Measurements from ENCODE around the gene CCDC157. TPM values are rescaled to one million over a fixed set of nuclear protein-coding genes. Genes with fewer than 3 reads are reported as not detected.

The CCDC157 gene
- total RNA-seq, 1 donor from 2014 or later: 3.7 TPM

DNA sequence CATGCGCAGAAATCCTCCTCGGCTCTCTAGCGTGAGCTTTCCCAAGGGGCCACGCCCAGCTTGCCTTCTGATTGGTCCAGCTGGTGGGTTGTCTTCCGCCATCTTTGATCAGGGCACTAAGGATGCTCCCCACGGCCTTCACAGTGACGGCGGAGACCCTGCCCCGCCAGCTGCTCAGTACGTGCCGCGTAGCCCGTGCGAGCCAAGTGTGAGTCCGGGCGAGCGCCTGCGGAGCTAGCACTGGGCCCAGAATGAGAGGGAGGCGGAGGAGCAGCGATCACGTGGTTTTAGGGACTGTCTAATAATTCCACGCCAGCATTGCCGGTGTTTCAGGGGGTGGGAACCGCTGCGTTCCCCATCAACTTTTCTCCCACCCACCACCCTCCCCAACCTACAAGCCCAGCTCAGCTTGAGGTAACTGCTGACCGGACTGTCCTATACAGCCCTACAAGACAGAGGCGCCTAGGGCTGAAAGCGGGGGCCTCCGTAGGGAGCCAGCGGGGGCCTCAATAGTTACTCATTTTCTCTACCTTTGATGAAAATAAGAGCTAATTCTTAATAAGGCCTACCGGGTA lies 67.2 kb downstream of the CCDC157 start:
- Histone ChIP-seq H3K79me2 (ENCODE audit: low read depth) (no peaks in the 10 kb centered on the region), H3K27ac (peak overlapping the region; percentile 80), H3K4me3 (peak overlapping the region; percentile 55), H3K9ac (no peak overlapping the region), H3K4me1 (peaks cover 10% of the 10 kb centered on the region), H3K27me3 (no peaks in the 10 kb centered on the region), H3K36me3 (no peaks in the 10 kb centered on the region), H3K9me3 (ENCODE audit: low read depth) (no peaks in the 10 kb centered on the region), H2AFZ (replicated peaks) (peak overlapping the region; percentile 64), H3K4me2 (peak overlapping the region; percentile 85), H3F3A (ENCODE audit: low read depth) (peaks cover 41% of the 10 kb centered on the region), H4K20me1 (ENCODE audit: low read depth) (peaks cover 11% of the 10 kb centered on the region)
- no peak for TF ChIP-seq EZH2phosphoT487 (IDR thresholded peaks at IDR 0.05)
- no peak for TF ChIP-seq CTCF (IDR thresholded peaks at IDR 0.05)
- no peak for TF ChIP-seq EZH2 (IDR thresholded peaks at IDR 0.05)
- H3K4me3 Mint-ChIP-seq: peak overlapping the region; percentile 96
- peaks cover 53% of the 10 kb centered on the region for H3K4me1 Mint-ChIP-seq
- H3K27ac Mint-ChIP-seq: peak overlapping the region; percentile 93
- DNase-seq (ENCODE audit: low spot score): peak; percentile 100
- no peaks in the 10 kb centered on the region for H3K9me3 Mint-ChIP-seq
- H3K36me3 Mint-ChIP-seq: peaks cover 10% of the 10 kb centered on the region
- H3K27me3 Mint-ChIP-seq (ENCODE audit: insufficient read depth, low read depth): peaks cover 5% of the 10 kb centered on the region

DNA sequence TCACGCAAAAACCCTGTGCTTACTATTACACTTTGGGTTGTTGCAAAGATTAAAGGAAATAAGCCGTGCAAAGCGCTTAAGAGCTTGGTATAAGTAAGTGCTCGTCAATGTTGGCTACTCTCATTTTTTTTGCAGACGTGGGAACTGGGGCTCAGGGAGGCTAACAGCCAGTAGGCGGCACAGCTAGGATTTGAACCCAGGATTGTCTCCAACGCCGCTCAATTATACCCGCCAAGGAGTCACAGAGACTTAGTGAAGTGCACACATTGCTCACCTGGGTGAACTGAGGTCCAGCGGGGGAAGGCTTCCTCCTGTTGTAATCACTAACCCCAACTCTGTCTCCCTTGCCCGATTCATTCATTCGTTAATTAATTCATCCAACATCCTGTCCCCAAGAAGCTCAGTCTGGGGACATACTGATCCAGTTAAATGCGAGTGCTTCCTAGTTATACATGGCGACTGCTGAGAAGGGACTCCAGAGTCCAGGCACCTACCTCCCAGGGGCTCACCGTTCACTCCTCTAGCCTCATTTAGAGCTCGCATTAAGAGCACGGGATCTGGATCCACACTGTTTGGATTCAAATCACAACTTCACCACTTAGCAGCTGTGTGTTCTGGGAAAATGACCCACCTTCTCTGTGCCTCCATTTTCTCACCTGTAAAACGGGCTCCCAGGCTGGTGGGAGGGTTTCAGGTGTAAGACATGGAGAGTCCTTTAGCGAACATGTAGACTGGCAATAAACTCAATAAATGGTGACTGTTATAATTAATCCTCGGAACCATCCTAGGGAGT lies 67.9 kb downstream of the CCDC157 start:
- Histone ChIP-seq H3K9ac (no peak overlapping the region), H3K36me3 (no peaks in the 10 kb centered on the region), H3K27me3 (no peaks in the 10 kb centered on the region), H2AFZ (replicated peaks) (peak overlapping the region; percentile 64), H3K27ac (peak overlapping the region; percentile 57), H3K4me3 (peak overlapping the region; percentile 83), H3K4me2 (peak overlapping the region; percentile 85), H3K79me2 (ENCODE audit: low read depth) (no peaks in the 10 kb centered on the region), H4K20me1 (ENCODE audit: low read depth) (peaks cover 11% of the 10 kb centered on the region), H3K9me3 (ENCODE audit: low read depth) (no peaks in the 10 kb centered on the region), H3F3A (ENCODE audit: low read depth) (peaks cover 41% of the 10 kb centered on the region), H3K4me1 (peaks cover 10% of the 10 kb centered on the region)
- Mint-ChIP-seq H3K36me3 (peaks cover 10% of the 10 kb centered on the region), H3K4me1 (peaks cover 51% of the 10 kb centered on the region), H3K27ac (peak overlapping the region; percentile 93), H3K4me3 (peak overlapping the region; percentile 96), H3K9me3 (no peaks in the 10 kb centered on the region), H3K27me3 (ENCODE audit: insufficient read depth, low read depth) (peaks cover 5% of the 10 kb centered on the region)
- peak; percentile 57 for DNase-seq (ENCODE audit: low spot score)
- no peak for TF ChIP-seq CTCF (IDR thresholded peaks at IDR 0.05)
- TF ChIP-seq EZH2 (IDR thresholded peaks at IDR 0.05): no peak
- no peak for TF ChIP-seq EZH2phosphoT487 (IDR thresholded peaks at IDR 0.05)

- peaks cover 10% of the 10 kb centered on the region for H3K4me1 ChIP-seq
- peak overlapping the region; percentile 98 for H3K27ac Mint-ChIP-seq
- H3K4me3 Mint-ChIP-seq: peak overlapping the region; percentile 96
Measured at GRCh38 chr22:30425327-30425615, 68.5 kb downstream of the CCDC157 start.

More at GRCh38 chr22:30425327-30425615, 68.5 kb downstream of the CCDC157 start:
- Mint-ChIP-seq H3K27me3 (ENCODE audit: insufficient read depth, low read depth) (peaks cover 5% of the 10 kb centered on the region), H3K36me3 (peaks cover 12% of the 10 kb centered on the region), H3K4me1 (peaks cover 50% of the 10 kb centered on the region), H3K9me3 (no peaks in the 10 kb centered on the region)
- peak overlapping the region; percentile 78 for H2AFZ ChIP-seq (replicated peaks)
- no peak overlapping the region for H3K27ac ChIP-seq
- peaks cover 41% of the 10 kb centered on the region for H3F3A ChIP-seq (ENCODE audit: low read depth)
- peak overlapping the region; percentile 83 for H3K4me3 ChIP-seq
- H3K4me2 ChIP-seq: peak overlapping the region; percentile 85
- peaks cover 11% of the 10 kb centered on the region for H4K20me1 ChIP-seq (ENCODE audit: low read depth)
- no peaks in the 10 kb centered on the region for H3K36me3 ChIP-seq
- H3K9ac ChIP-seq: no peak overlapping the region
- TF ChIP-seq CTCF (IDR thresholded peaks at IDR 0.05): no peak
- TF ChIP-seq EZH2phosphoT487 (IDR thresholded peaks at IDR 0.05): no peak
- no peak for TF ChIP-seq EZH2 (IDR thresholded peaks at IDR 0.05)
- no peaks in the 10 kb centered on the region for H3K27me3 ChIP-seq
- DNase-seq (ENCODE audit: low spot score): no peak
- no peaks in the 10 kb centered on the region for H3K79me2 ChIP-seq (ENCODE audit: low read depth)
- no peaks in the 10 kb centered on the region for H3K9me3 ChIP-seq (ENCODE audit: low read depth)

Data from neural progenitor cell (in vitro differentiated cells).